Stimulated activated CD8-positive, alpha-beta memory T cell treated with anti-CD3 and anti-CD28 coated beads, Interleukin-12 subunit alpha, Interleukin-12 subunit beta, amount 100 ng/mL, for 24 hours (primary cell): ENCODE results near the gene EMP3.

Experiments
- DNase-seq: peaks from one replicate; pipeline ENCODE4 v3.0.0-alpha.2; 2020; ENCODE audit errors: extremely low read depth

EMP3 gene

DNA sequence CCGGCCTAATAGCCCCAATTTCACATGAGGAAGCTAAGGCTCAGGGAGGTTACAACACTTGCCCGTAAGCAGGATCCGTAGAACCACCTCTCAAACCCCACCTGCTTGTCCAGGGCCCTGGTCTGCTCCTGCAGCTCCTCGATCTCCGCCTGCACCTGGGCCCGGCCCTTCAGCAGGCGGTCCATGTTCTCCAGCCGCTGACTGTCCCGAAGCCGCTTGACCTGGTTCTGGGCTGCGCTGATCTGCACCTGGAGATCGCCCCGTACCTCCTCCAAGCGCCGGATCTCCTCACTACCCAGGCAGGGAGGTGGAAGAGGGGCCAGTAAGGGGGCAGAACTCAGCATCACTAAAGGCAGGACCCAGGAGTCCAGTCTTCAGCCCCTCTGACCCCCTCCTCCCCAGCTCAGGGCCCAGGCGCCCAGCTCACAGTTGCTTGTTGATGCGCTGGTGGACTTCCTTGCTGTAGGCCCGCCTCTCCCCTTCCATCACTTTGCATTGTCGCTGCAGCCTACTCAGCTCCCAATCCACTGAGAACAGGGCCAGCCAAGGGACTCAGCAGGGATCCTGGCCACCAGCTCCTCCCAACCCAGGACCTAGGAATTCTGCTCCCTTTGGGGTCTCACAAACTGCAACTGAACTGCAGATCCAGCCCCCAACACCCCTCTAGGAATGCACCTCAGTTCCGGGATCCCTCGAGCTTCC, 6.9 kb upstream of the EMP3 start:
- no peak for DNase-seq

DNA sequence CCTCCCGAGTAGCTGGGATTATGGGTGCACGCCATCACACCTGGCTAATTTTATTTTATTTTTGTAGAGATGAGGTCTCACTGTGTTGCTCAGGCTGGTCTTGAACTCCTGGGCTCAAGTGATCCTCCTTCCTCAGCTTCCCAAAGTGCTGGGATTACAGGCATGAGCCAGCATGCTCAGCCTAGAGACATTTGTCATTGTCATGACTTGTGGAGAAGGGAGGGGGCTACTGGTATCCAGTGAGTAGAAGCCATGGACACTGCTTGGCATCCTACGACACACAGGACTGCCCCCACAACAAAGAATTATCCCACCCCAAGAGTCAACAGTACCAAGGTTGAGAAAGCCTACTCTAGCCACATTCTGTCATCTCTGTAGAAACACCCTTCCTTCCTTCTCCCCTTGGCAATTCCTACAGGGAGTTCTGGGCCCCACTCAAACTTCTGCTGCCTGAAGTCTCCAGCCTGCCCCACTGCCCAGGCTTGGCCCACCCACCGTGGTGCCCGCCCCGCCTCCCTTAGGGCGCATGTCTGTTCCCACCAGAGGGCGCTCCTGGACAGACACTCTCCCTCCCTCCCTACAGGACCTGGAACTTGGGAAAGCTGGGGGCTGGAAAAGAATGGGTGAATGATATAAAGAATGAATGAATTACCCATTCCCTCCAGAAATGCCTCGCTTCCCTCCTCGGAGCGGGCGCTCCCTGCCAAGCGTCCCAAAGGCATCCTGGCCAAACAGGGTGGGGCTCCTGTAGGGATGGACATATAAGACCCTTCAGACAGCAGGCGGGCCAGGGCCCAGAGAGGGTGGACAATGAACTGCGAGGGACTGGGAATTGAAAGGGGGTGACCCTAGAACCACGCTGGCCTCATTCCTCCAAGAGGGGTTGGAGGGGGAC, 5.5 kb upstream of the EMP3 start:
- DNase-seq, result no peak

DNA sequence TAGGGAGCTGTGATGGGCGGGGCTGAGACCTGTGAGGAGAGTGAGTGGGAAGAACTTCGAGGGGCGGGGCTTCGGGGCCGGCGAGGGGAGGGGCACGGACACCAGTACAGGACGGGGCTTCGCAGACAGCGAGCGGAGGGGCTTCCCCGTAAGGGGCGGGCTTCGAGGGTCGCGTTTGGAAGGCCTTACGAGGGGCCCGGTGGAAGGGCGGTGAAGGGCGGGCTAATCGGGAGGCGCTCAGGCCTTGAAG, 4.1 kb upstream of the EMP3 start:
- peak; percentile 89 for DNase-seq

DNA sequence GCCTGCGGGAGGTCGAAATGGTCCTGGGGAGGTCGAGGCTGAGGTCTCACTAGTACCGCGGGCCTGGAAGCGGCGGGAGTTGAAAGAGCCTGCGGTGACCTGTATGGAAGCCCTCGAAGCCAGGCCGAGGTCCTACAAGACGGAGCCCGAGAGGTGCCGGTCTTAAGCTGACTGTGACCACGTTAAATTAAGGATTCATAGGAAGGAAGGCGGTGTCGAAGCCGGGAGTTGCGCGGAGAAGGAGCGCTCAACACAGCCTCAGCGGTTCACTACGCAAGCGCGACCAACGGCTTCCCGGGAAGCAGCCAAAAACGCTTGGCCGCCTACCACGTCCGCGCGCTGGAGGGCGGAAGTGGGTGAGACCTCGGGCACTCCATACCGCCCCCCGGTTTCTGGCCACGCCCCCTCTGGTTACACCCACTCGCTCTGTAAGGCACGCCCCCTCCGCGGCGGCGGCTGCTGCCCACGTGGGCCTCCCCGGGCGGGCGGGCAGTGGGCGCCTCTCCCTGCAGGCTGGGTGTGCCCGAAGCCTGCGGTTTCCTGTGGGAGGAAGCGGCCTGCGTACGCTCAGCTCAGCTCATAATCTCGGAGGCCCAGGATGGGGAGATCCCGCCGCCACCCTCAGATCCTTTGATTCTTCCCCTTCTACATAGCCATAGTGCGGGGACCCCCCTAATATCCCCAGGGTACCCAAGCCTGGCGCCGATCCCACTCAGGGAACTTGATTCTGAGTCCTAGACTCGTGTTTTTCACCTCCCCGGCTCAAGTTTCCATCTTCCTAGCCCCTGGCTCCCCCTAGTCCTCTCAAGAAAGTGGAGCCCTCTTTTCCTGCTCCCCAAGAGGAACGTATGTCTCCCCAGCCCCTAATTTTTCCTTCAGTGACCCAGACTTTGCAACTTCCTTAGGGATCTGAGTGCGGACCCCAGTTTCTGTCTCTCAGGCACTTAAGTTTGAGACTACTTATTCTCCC, 3.4 kb upstream of the EMP3 start:
- peak; percentile 92 for DNase-seq

DNA sequence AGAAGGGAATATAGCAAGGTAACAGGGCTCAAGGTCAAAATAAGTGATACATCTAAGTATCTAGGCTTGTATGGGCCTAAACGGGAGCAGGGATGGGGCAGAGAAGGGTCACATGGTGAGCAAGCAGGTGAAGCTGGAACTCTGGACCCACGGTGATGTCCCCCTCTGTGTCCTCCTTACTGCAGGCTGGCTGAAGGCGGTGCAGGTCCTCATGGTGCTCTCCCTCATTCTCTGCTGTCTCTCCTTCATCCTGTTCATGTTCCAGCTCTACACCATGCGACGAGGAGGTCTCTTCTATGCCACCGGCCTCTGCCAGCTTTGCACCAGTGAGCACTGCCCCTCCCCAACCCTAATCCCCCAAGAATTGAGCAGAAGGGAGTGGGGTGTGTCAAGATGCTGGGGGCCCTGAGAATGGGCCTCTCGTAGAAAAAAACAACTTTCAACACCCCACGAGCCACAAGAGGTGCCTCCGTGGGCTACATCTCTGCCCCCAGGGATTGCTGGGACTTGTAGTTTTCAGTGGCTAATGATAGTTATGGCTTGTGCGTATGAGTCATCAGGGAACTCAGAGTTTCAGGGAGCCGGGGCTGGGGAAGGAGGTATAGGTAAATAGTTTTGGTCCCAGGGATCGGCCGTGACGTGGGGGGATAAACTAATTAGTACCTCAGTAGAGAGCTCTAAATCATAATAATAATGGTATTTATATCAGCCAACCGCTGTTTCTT, 4.0 kb downstream of the EMP3 start:
- DNase-seq, result no peak

DNA sequence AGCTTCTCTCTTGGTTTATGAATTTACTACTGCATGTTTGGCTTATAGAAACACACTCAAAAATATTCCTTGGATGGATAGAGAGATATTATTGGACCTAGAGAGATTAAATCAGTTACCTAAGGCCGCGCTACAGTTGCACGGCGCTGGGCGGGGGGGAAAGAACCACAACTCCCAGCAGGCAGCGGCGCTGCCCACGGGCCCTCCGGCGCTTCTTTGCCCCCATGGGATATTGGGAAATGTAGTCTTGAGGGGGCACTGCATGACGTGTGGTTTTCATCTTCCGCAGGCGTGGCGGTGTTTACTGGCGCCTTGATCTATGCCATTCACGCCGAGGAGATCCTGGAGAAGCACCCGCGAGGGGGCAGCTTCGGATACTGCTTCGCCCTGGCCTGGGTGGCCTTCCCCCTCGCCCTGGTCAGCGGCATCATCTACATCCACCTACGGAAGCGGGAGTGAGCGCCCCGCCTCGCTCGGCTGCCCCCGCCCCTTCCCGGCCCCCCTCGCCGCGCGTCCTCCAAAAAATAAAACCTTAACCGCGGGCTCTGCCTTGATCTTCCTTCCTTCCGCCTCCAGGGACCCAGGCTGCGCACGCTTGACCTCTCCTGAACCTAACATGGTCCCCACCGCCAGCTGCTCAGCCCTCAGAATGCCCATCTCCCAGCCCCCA, 4.8 kb downstream of the EMP3 start:
- no peak for DNase-seq

DNA sequence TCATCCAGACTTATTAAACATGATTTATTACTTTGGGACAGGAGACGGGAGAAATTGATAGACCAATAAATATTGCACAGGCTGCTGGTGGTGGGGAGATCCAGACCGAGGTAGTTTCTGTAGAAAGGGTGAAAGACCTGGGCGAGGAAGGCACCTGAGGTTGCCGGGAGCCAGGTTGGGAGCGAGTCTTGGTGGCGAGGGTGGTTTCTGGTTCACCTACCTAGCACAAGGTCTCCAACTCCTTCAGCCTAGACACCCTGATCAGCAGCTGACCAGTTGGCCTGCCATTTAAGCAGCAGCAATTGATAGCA, 7.0 kb downstream of the EMP3 start:
- no peak for DNase-seq

DNA sequence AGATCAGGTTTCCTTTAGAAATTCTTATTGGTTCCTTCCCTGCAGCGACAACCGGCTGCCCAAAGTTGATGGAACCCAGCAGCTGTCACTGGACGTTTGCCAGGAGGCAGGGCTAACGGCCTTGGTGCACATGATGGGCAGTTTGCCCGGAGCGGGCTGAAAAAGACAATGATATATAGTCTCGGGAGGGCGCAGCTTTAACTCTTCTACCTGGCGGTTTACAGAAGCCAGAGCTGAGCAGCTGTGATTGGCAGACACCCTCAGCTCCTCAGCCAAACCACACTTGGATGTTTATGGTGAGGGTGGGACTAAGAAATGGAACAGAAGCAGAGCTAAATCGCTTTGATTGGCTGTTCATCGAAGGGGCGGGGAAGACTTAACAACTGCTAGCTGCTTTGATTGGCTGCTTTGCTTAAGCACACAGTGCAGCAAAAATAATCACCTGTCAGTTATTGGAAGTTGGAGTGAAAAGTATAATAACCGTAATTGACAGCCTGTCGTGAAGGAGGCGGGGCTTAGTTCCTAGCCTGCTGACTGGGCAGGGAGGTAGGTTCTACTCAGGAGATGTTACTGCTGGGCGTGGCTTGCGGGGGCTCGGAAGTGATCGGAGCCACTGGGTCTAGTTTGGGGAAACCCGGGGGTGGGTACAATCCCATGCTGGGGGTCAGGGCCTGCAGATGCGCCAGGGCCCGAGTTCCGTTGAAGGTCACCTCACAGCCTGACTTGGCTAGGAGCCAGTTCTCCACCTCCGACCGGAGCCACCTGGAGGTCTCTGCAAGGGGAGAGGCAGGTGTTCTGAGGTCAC, 7.5 kb downstream of the EMP3 start:
- peak; percentile 83 for DNase-seq

DNA sequence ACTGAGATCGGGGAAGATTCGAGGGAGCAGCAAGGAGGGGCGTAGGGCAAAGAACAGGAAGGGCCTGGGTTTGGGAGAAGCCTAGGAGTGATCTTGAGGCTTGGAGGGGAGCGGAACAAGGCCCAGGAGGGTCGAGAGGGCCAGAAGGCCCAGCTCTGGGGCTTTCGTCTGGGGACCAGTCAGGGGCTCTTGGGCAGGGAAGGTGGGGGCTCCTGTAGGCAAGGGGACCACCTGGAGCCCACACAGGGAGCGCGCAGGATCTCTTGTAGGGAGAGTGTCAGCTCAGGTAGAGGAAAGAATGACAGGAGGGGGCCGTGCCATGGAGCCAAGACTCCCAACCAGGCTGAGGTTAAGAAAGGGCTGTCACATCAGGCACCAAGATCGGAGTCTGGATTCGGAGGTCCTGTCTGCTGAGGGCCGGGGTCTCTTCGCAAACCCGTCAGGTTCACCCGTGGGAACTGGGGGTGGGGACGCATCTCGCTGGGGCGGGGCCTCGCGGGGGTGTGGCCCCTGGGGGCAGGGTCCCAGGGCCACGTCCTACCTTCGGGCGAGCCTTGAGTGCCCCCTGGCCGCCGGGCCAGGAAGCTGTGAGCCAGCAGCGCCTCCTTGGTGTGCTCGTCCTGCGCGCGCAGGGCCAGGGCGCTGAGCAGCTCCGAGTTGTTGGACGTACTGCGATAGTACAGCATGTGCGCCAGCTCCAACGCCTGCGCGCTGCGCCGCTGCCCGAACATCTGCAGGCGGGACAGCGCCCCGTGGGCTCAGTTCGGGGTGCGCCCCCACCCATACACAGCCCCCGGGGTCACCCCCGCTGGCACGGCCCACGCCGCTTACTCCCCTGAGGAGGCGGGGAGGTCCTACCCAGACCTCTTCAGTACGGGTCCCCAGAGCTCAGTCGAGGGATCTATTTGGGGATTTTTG, 8.4 kb downstream of the EMP3 start:
- peak; percentile 78 for DNase-seq

DNA sequence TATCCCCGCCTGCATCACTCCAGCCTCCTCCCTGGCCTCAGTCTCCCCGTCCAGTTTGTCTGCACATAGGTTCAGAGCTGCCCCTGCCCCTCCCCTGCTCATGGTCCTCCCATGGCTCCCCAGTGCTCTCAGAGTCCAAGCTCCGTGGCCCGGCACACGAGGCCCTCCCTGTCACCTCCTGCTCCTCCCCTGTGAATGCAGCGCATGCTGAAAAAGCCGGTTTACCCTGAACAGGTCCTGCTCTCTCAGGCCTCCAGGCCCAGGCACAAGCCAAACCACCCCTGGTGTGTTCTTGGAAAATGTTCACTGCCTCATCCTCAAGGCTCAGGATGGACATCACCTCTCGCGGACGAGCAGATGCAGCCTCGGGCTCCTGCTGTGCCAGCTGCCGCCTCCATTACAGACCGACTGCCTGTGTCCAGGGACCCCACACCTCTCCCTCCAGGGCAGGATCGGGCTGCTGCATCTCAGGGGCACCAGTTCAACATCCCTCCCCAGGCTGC, 13.0 kb downstream of the EMP3 start:
- DNase-seq, result no peak

DNA sequence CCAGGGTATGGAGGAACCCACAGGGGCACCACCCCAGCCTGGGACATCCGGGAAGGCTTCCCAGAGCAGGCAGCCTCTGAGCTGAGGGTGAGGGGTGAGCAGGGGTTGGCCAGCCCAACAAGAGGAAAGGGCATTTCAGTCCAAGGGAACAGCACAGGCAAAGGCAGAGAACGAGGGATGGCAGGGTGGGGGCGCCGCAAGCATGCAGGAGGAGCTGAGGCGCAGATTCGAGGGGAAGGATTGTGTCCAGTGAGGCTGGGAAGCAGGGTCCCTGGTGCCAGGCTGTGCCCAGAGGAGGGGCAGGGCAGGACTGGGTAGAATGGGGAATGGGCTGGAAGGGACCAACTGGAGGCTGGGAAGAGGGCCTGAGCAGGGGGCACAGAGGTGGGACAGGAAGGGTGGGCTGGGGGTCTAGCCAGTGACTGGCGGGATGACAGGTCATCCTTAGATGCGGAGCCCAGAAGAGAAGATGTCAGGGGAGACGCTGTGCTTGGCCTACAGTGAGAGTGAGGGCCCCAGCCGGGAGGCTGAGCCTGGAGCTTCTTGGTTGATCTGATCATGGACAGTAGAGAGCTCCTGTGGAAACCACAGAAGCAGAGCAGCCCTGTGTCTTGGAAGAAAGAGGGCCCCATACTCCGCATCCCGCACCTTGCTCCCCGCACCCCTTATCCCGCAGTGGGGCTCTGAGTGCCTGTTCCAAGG, 13.6 kb downstream of the EMP3 start:
- DNase-seq, result no peak

DNA sequence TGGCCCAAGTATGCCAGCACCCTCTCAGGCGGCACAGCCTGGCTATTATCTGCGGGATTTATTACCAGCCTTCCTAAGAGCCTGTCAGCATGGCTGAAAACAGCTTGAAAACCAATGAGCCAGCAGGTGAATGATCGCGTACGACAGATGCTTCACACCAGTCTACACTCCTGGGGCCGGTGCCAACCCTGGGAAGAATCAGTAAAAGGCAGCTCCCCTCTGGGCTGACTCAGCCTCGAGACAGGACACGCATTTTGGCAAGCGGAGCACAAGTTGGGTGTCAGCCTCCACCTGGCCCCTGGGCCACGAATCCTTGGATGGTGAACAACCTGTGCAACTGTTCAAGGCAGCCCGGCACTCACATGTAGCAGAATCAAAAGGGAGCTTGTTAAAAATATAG, 15.6 kb downstream of the EMP3 start:
- no peak for DNase-seq

DNA sequence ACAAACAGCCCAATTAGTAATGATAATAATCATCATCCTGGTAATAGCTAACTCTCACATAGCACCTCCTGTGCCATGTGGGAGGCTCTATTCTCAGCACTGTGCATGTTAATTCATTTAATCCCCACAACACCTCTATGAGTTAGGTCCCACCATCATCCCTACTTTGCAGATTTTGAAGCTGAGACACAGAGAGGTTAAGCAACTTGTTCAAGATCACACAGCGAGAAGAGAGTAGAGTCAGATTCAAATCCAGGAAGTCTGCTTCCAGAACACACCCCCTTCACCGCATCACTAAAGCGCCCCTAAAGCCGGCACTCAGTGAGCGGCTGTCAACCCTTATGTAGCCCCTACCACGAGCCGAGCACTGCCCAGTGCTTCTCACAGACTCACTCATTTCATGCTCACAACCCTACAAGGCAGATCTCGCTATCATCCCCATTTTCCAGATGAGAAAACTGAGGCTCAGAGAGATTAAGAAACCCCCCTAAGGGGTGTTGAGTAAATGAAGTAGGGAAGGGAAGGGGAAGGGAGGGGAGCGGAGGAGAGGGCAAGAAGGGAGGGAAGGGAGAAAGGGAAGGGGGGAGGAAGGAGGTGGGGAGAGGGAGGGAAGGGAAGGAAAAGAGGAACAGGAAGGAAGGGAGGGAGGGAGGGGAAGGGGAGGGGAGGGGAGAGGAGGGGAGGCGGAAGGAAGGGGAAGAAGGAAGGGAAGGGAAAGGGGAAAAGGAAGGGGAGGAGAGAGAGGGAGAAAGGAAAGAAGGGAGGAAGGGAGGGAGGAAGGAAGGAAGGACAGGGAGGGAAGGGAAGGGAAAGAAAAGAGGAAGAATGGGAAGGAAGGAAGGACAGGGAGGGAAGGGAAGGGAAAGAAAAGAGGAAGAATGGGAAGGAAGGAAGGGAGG, 16.4 kb downstream of the EMP3 start:
- no peak for DNase-seq

DNA sequence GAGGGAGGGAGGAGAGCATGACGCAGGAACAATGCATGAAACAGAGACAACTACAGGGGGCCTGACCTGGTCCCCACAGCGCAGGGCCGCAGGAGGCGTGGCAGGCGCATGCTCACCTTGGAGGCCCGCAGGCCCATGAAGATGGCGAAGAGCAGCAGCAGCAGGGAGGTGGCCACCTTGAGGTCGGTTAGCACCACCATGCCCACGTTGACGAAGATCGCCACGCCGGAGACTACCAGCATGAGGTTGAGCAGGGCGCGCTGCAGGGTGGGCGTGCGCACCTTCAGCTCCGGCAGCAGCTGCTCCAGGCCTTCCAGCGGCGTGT, 17.0 kb downstream of the EMP3 start:
- no peak for DNase-seq

DNA sequence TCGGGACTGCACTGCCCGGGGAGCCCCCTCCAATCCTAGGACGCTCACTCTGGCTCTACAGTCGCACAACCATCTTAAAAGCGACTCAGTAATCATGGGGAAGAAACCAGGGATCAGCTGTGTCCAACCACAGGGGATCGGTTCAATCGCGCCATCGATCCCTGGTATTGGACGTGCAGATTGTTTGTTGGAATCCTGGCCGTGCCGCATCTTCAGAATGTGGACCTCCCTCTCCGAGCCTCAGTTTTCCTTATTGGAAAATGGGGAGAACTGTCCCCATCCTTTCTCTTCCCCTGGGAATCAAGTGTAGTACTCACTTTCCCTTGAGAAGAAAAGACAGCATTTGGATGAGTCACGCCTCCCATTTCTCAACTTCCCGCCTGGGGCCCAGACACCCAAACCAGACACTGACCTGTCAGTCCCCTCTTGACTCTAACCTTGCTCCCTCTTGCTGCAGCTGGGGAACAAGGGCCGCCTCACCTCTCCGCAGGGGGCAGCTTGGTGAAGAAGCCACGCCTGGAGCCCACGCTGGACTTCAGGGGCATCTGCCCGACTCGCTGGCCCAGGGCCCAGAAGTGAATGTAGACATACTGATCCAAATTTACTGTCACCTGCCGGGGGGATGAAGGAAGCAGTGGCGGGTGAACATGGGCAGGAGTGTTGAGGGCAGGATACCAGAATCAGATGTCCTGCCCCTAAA, 17.6 kb downstream of the EMP3 start:
- no peak for DNase-seq

DNA sequence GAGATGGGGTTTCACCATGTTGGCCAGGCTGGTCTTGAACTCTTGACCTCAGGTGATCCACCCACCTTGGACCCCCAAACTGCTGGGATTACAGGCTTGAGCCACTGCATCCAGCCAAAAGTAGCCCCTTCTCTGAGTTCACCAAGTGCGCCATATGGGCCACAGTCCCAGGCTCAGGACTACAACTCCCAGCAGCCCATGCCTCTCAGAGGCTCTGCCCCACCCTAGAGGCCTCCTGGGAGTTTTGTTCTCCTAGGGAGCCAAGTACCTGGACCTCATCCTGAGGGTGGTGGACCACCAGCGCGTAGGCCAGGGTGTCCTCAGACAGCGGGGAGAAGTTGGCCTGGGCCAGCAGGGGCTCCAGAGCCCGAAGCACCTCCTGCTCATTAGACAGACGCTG, 19.5 kb downstream of the EMP3 start:
- DNase-seq, result no peak

DNA sequence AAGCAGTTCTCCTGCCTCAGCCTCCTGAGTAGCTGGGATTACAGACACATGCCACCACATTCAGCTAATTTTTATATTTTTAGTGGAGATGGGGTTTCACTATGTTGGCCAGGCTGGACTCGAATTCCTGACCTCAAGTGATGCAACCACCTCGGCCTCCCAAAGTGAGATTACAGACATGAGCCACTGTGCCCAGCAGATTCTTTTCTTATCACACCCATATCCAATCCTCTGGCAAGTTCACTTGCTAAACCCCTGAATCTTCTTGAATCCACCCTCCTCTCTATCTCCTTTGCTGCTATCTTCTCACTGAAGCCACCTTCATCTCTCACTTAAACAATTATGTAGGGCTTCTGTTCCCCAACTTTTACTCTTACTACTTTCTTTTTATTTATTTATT, 20.8 kb downstream of the EMP3 start:
- no peak for DNase-seq
